ENCODE results near the gene OSM. TPM values are rescaled to one million over a fixed set of nuclear protein-coding genes. Genes with fewer than 3 reads are reported as not detected.
A peak's percentile ranks its signal among the peaks of the same experiment; 100 is the strongest.

Gene OSM
- total RNA-seq, 4 donors from 2014 or later, result 4.1 to 7.7 TPM; not detected in 2

- Histone ChIP-seq H3K9me3 (no peaks in the 10 kb centered on the region), H3K4me1 (peaks cover 0 to 18% (median 6%) of the 10 kb centered on the region in 3 donors), H3K27ac (no peak overlapping the region), H3K36me3 (no peaks in the 10 kb centered on the region), H3K27me3 (peaks cover 10% of the 10 kb centered on the region), H3K4me3 (no peak overlapping the region)
- ATAC-seq, result no peak
- WGBS, 2 donors (ENCODE audit: low coverage in 1 of 2), result 100% methylated on average over 4 of the region's 11 CpGs; no CpG with 5 or more reads in 1 of the 2 donors
- TF ChIP-seq POLR2AphosphoS5 (IDR thresholded peaks at IDR 0.05), result no peak
These were observed 6.4 kb downstream of the OSM start for GRCh38 chr22:30260276-30260675.

GRCh38 chr22:30254314-30254713 is 12.3 kb downstream of the OSM start:
- peak overlapping the region in 1 of 4 donors; percentile 32 for H3K27ac ChIP-seq
- WGBS, 2 donors (ENCODE audit: low coverage in 1 of 2), result no CpG with 5 or more reads among the region's 6 CpGs
- no peak for ATAC-seq
- H3K27me3 ChIP-seq, result peaks cover 11% of the 10 kb centered on the region
- no peaks in the 10 kb centered on the region for H3K36me3 ChIP-seq
- no peaks in the 10 kb centered on the region for H3K9me3 ChIP-seq
- no peak overlapping the region for H3K4me3 ChIP-seq
- peaks cover 0 to 29% (median 10%) of the 10 kb centered on the region in 3 donors for H3K4me1 ChIP-seq
- TF ChIP-seq EP300 (IDR thresholded peaks at IDR 0.05), result no peak
- TF ChIP-seq POLR2AphosphoS5 (IDR thresholded peaks at IDR 0.05), result no peak
- TF ChIP-seq CTCF (IDR thresholded peaks at IDR 0.05), result no peak

- Histone ChIP-seq H3K27me3 (peaks cover 21% of the 10 kb centered on the region), H3K4me3 (no peak overlapping the region), H3K4me1 (peaks cover 0 to 29% (median 10%) of the 10 kb centered on the region in 3 donors), H3K9me3 (no peaks in the 10 kb centered on the region), H3K36me3 (no peaks in the 10 kb centered on the region), H3K27ac (peak overlapping the region in 3 of 4 donors; percentile 6 to 43 (median 14))
- 10 to 60% methylated on average over 1 to 4 of the region's 22 CpGs for WGBS, 2 donors (ENCODE audit: low coverage in 1 of 2)
- ATAC-seq, result peak; percentile 22
- TF ChIP-seq POLR2A (IDR thresholded peaks at IDR 0.05) (no peak), CTCF (IDR thresholded peaks at IDR 0.05) (no peak), EP300 (IDR thresholded peaks at IDR 0.05) (no peak)
These were observed 13.3 kb downstream of the OSM start for GRCh38 chr22:30253205-30253852.

GRCh38 chr22:30252411-30253204 is 14.0 kb downstream of the OSM start:
- no peaks in the 10 kb centered on the region for H3K36me3 ChIP-seq
- ATAC-seq, result no peak
- WGBS, 2 donors (ENCODE audit: low coverage in 1 of 2), result 49% methylated on average over 9 of the region's 22 CpGs; no CpG with 5 or more reads in 1 of the 2 donors
- H3K4me3 ChIP-seq, result no peak overlapping the region
- H3K9me3 ChIP-seq, result no peaks in the 10 kb centered on the region
- H3K27me3 ChIP-seq, result peaks cover 28% of the 10 kb centered on the region
- peaks cover 0 to 29% (median 10%) of the 10 kb centered on the region in 3 donors for H3K4me1 ChIP-seq
- H3K27ac ChIP-seq, result peak overlapping the region in 3 of 4 donors; percentile 6 to 43 (median 14)
- no peak for TF ChIP-seq POLR2AphosphoS5 (IDR thresholded peaks at IDR 0.05)

GRCh38 chr22:30251711-30252110 is 14.9 kb downstream of the OSM start:
- TF ChIP-seq POLR2AphosphoS5 (IDR thresholded peaks at IDR 0.05) (no peak), CTCF (IDR thresholded peaks at IDR 0.05) (no peak), POLR2A (IDR thresholded peaks at IDR 0.05) (no peak), EP300 (IDR thresholded peaks at IDR 0.05) (no peak)
- WGBS, 2 donors (ENCODE audit: low coverage in 1 of 2), result 30% methylated on average over 2 of the region's 10 CpGs; no CpG with 5 or more reads in 1 of the 2 donors
- H3K27ac ChIP-seq, result peak overlapping the region in 1 of 4 donors; percentile 43
- peaks cover 0 to 36% (median 10%) of the 10 kb centered on the region in 3 donors for H3K4me1 ChIP-seq
- no peak for ATAC-seq
- no peaks in the 10 kb centered on the region for H3K9me3 ChIP-seq
- no peaks in the 10 kb centered on the region for H3K36me3 ChIP-seq
- H3K27me3 ChIP-seq, result peaks cover 33% of the 10 kb centered on the region
- no peak overlapping the region for H3K4me3 ChIP-seq

All from gastroesophageal sphincter (tissue), 4 donors.